Neural cell (in vitro differentiated cells): Measurements from ENCODE around the gene DRAM1.

Experiments
- EP300 ChIP-seq: fragments of 450-650 bp; conservative IDR thresholded peaks from 2 replicates; pipeline ENCODE4 v1.6.1; 2014; ENCODE audit warnings: antibody characterized with exemption, mild to moderate bottlenecking, moderate library complexity; ENCODE audit not compliant: poor library complexity, severe bottlenecking
- EZH2 ChIP-seq: fragments of 200-600, 300-800 bp; shearing (Covaris generic), sonication (generic); IDR thresholded peaks from 2 replicates; pipeline ENCODE4 v1.6.1; 2014; ENCODE audit warnings: antibody characterized with exemption, low read length, borderline replicate concordance, mild to moderate bottlenecking; ENCODE audit not compliant: insufficient read depth, poor library complexity, severe bottlenecking
- MXI1 ChIP-seq: fragments of 450-650 bp; conservative IDR thresholded peaks from 2 replicates; pipeline ENCODE4 v1.6.1; 2014; ENCODE audit warnings: antibody characterized with exemption, mild to moderate bottlenecking; ENCODE audit not compliant: poor library complexity, severe bottlenecking
- POLR2AphosphoS5 ChIP-seq: IDR thresholded peaks from 2 replicates; pipeline ENCODE4 v1.6.1; 2012
- RAD21 ChIP-seq: fragments of 450-650 bp; conservative IDR thresholded peaks from 2 replicates; pipeline ENCODE4 v1.6.1; 2014; ENCODE audit warnings: antibody characterized with exemption, mild to moderate bottlenecking, moderate library complexity
- TAF1 ChIP-seq: IDR thresholded peaks from 2 replicates; pipeline ENCODE4 v1.6.1; 2012; ENCODE audit warnings: low read depth
- TF ChIP-seq, protein P1 (sequence below): fragments of 450-650 bp; IDR thresholded peaks from 2 replicates; pipeline ENCODE4 v1.5.1; 2014; ENCODE audit warnings: antibody characterized with exemption, mild to moderate bottlenecking, moderate library complexity; ENCODE audit not compliant: poor library complexity, severe bottlenecking
- TF ChIP-seq, protein P2 (sequence below): IDR thresholded peaks from 2 replicates; pipeline ENCODE4 v1.6.1; 2012; ENCODE audit warnings: borderline replicate concordance

DNA sequence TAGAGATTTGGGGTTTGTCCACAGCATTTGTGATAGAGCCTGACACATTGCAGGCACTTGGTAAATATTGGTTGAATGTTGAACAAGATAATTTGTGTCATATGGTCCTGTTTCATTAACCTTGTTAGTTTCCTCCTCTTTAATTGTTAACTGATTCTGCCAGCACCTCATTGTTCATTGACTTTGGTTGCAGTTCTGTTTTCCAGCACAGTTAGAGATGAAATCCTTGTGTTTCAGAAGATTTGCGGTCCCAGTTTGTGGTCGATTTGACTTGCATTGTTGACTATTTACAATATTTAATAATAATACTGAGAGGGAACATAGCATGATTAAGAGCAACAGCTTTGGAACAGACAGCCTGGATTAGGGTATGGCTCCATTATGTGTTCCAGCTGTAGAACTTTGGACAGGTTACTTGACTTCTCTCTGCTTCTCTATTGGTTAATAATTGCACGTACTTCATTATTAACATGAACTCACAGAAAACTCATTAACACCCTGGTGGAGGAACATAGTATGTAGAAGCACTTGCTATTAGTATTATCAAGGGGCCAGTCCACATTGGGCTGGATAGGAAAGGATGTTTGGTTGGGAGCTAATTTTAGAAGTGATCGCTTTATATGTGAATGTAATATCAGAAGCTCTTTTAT is 8.7 kb downstream of the DRAM1 start:
- TF ChIP-seq, protein P1, sequence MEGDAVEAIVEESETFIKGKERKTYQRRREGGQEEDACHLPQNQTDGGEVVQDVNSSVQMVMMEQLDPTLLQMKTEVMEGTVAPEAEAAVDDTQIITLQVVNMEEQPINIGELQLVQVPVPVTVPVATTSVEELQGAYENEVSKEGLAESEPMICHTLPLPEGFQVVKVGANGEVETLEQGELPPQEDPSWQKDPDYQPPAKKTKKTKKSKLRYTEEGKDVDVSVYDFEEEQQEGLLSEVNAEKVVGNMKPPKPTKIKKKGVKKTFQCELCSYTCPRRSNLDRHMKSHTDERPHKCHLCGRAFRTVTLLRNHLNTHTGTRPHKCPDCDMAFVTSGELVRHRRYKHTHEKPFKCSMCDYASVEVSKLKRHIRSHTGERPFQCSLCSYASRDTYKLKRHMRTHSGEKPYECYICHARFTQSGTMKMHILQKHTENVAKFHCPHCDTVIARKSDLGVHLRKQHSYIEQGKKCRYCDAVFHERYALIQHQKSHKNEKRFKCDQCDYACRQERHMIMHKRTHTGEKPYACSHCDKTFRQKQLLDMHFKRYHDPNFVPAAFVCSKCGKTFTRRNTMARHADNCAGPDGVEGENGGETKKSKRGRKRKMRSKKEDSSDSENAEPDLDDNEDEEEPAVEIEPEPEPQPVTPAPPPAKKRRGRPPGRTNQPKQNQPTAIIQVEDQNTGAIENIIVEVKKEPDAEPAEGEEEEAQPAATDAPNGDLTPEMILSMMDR = no peak
- TF ChIP-seq POLR2AphosphoS5 = no peak
- no peak for TF ChIP-seq MXI1
- TF ChIP-seq RAD21 = no peak
- no peak for TF ChIP-seq EZH2
- TF ChIP-seq, protein P2, sequence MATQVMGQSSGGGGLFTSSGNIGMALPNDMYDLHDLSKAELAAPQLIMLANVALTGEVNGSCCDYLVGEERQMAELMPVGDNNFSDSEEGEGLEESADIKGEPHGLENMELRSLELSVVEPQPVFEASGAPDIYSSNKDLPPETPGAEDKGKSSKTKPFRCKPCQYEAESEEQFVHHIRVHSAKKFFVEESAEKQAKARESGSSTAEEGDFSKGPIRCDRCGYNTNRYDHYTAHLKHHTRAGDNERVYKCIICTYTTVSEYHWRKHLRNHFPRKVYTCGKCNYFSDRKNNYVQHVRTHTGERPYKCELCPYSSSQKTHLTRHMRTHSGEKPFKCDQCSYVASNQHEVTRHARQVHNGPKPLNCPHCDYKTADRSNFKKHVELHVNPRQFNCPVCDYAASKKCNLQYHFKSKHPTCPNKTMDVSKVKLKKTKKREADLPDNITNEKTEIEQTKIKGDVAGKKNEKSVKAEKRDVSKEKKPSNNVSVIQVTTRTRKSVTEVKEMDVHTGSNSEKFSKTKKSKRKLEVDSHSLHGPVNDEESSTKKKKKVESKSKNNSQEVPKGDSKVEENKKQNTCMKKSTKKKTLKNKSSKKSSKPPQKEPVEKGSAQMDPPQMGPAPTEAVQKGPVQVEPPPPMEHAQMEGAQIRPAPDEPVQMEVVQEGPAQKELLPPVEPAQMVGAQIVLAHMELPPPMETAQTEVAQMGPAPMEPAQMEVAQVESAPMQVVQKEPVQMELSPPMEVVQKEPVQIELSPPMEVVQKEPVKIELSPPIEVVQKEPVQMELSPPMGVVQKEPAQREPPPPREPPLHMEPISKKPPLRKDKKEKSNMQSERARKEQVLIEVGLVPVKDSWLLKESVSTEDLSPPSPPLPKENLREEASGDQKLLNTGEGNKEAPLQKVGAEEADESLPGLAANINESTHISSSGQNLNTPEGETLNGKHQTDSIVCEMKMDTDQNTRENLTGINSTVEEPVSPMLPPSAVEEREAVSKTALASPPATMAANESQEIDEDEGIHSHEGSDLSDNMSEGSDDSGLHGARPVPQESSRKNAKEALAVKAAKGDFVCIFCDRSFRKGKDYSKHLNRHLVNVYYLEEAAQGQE = no peak
- no peak for TF ChIP-seq TAF1
- TF ChIP-seq EP300 = no peak
